HUES48 (cell line): ENCODE results near the gene FUT8.

Source experiments
- H3K27ac ChIP-seq: one replicate; pipeline ENCODE4 v1.7.0; 2013; ENCODE audit warnings: low read depth, low read length, inconsistent platforms
- H3K27me3 ChIP-seq: 2 replicates; pipeline ENCODE4 v1.6.1; 2013; ENCODE audit warnings: mild to moderate bottlenecking, low read length; ENCODE audit not compliant: control insufficient read depth, insufficient read depth
- H3K36me3 ChIP-seq: 2 replicates; pipeline ENCODE4 v1.6.1; 2013; ENCODE audit warnings: low read length; ENCODE audit not compliant: control insufficient read depth, insufficient read depth
- H3K4me1 ChIP-seq: 2 replicates; pipeline ENCODE4 v1.6.1; 2013; ENCODE audit warnings: mild to moderate bottlenecking, low read length; ENCODE audit not compliant: control insufficient read depth, insufficient read depth
- H3K4me3 ChIP-seq: 2 replicates; pipeline ENCODE4 v1.5.1; 2013; ENCODE audit warnings: mild to moderate bottlenecking, low read depth, low read length
- H3K9ac ChIP-seq: 2 replicates; pipeline ENCODE4 v1.6.1; 2013; ENCODE audit warnings: mild to moderate bottlenecking, low read depth, low read length, moderate library complexity
- H3K9me3 ChIP-seq: 2 replicates; pipeline ENCODE4 v1.6.1; 2013; ENCODE audit warnings: low read length; ENCODE audit not compliant: control insufficient read depth, insufficient read depth

FUT8 gene

GRCh38 chr14:65517635-65518542 lies 105.4 kb downstream of the FUT8 start:
- Histone ChIP-seq H3K4me1 (no peaks in the 10 kb centered on the region), H3K27ac (no peak overlapping the region), H3K27me3 (no peaks in the 10 kb centered on the region), H3K9me3 (no peaks in the 10 kb centered on the region), H3K36me3 (no peaks in the 10 kb centered on the region), H3K9ac (no peak overlapping the region), H3K4me3 (no peak overlapping the region)

DNA sequence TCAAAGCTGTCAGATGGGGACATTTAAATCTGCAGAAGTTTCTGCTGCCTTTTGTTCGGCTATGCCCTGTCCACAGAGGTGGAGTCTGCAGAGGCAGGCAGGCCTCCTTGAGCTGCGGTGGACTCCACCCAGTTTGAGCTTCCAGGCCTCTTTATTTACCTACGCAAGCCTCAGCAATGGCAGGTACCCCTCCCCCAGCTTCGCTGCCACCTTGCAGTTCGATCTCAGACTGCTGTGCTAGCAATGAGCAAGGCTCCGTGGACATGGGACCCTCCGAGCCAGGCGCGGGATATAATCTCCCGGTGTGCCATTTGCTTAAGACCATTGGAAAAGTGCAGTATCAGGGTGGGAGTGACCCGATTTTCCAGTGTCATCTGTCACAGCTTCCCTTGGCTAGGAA lies 115.5 kb downstream of the FUT8 start:
- H3K36me3 ChIP-seq = no peaks in the 10 kb centered on the region
- H3K4me1 ChIP-seq = no peaks in the 10 kb centered on the region
- peaks cover 11% of the 10 kb centered on the region for H3K9me3 ChIP-seq
- no peak overlapping the region for H3K9ac ChIP-seq
- no peak overlapping the region for H3K27ac ChIP-seq
- no peaks in the 10 kb centered on the region for H3K27me3 ChIP-seq
- H3K4me3 ChIP-seq = no peak overlapping the region

GRCh38 chr14:65531148-65531547 lies 118.6 kb downstream of the FUT8 start:
- no peaks in the 10 kb centered on the region for H3K36me3 ChIP-seq
- peaks cover 11% of the 10 kb centered on the region for H3K9me3 ChIP-seq
- no peaks in the 10 kb centered on the region for H3K27me3 ChIP-seq
- no peak overlapping the region for H3K9ac ChIP-seq
- H3K4me3 ChIP-seq = no peak overlapping the region
- H3K4me1 ChIP-seq = no peaks in the 10 kb centered on the region
- H3K27ac ChIP-seq = no peak overlapping the region

DNA sequence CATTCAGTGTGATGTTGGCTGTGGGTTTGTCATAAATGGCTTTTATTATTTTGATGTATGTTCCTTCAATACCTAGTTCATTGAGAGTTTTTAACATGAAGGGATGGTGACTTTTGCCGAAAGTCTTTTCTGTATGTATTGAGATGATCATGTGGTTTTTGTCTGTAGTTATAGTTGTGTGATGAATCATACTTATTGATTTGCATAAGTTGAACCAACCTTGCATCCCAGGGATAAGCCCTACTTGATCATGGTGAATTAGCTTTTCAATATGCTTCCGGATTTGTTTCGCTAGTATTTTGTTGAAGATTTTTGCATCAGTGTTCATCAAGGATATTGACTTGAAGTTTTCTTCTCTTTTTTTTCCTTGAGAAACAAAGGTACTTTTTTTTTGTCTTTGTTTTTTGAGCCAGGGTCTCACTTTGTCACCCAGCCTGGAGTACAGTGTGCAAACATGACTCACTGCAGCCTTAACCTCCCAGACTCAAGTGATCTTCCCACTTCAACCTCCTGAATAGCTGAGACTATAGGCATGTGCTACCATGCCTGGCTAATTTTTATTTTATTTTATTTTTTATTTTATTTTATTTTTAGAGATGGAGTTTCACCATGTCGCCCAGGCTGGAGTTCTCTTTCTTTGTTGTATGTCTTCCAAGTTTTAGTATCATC lies 121.3 kb downstream of the FUT8 start:
- Histone ChIP-seq H3K4me3 (no peak overlapping the region), H3K27ac (no peak overlapping the region), H3K9me3 (no peaks in the 10 kb centered on the region), H3K9ac (no peak overlapping the region), H3K36me3 (no peaks in the 10 kb centered on the region), H3K27me3 (no peaks in the 10 kb centered on the region), H3K4me1 (no peaks in the 10 kb centered on the region)

DNA sequence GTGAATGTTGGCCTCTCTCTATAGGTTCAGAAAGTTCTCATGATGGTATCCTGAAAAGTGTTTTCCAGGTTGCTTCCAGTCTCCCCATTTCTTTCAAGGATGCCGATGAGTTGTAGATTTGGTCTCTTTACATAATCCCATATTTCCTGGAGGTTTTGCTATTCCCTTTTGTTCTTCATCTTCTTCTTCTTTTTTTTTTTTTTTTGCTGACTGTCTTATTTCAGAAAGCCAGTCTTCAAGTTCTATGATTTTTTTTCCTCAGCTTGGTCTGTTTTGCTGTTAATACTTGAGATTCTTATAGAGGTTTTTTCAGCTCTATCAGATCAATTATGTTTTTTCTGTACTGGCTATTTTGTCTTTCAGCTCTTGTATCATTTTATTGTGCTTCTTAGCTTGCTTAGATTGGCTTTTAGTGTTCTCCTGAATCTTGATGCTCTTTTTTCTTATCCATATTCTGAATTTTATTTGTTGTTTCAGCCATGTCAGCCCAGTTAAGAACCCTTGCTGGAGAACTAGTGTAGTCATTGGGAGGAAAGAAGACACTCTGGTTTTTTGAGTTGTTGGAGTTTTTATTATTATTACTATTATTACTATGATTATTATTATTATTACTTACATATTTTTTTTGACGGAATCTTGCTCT lies 124.4 kb downstream of the FUT8 start:
- Histone ChIP-seq H3K27me3 (no peaks in the 10 kb centered on the region), H3K27ac (no peak overlapping the region), H3K9me3 (no peaks in the 10 kb centered on the region), H3K9ac (no peak overlapping the region), H3K4me3 (no peak overlapping the region), H3K4me1 (no peaks in the 10 kb centered on the region), H3K36me3 (no peaks in the 10 kb centered on the region)

DNA sequence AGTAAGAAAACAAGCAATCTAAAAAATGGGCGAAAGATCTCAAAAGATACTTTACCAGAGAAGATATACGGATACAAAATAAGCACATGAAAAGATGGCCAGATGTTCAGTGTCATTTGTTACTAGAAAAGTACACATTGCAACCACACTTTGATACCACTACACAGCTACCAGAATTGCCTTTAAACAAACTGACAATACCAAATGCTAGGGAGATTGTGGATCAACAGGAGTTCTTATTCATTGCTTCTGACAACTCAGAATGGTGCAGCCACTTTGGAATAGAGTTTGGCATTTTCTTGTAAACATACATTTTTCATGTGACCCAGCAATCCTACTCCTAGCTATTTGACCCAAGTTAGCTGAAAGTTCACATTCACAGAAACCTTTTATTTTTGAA lies 136.3 kb downstream of the FUT8 start:
- Histone ChIP-seq H3K4me3 (no peak overlapping the region), H3K9ac (no peak overlapping the region), H3K36me3 (no peaks in the 10 kb centered on the region), H3K27ac (no peak overlapping the region), H3K4me1 (peaks cover 8% of the 10 kb centered on the region), H3K9me3 (no peaks in the 10 kb centered on the region), H3K27me3 (no peaks in the 10 kb centered on the region)

- peaks cover 8% of the 10 kb centered on the region for H3K4me1 ChIP-seq
- no peaks in the 10 kb centered on the region for H3K36me3 ChIP-seq
- H3K27me3 ChIP-seq = no peaks in the 10 kb centered on the region
- H3K27ac ChIP-seq = no peak overlapping the region
- no peak overlapping the region for H3K9ac ChIP-seq
- no peak overlapping the region for H3K4me3 ChIP-seq
- H3K9me3 ChIP-seq = no peaks in the 10 kb centered on the region
Measured at GRCh38 chr14:65549429-65549828, 136.9 kb downstream of the FUT8 start.

DNA sequence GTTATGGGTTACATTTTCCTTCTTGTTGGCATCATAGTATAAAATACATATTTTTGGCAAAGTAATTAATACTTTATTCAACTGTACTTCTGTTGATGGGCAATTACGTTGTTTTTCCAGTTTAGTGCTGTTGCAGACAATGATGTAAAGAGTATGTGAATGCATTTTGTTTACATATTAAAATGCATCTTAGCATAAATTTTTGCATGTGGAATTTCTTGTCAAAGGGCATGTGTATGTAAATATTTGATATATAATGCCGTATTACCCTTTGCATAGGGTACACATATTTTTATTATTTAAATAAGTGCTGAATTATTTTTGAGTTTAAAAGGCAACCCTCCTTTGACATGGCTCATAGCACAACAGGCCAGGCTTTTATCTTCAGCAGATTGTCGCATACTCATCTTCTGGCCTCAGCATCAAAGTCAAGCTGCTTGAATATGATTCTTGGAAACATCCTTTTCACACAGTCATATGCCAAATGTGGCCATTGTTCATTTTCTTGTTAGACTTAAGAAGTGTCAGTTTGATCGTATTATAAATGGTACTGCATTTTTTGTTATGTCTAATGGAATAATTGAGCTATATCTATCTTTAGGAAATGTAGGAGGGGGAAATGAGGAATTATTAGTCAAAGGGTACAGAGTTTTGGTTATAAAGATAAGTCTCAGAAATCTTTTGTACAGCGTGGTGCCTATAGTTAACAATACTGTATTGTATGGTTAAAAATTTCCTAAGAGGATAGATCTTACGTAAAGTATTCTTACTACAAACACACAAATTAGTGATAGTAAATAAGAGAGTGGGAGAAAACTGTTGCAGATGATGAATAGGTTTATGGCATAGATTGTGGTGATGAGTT lies 138.5 kb downstream of the FUT8 start:
- Histone ChIP-seq H3K9ac (no peak overlapping the region), H3K36me3 (no peaks in the 10 kb centered on the region), H3K4me1 (peaks cover 18% of the 10 kb centered on the region), H3K9me3 (no peaks in the 10 kb centered on the region), H3K27me3 (no peaks in the 10 kb centered on the region), H3K4me3 (no peak overlapping the region), H3K27ac (no peak overlapping the region)

- H3K27ac ChIP-seq = no peak overlapping the region
- no peaks in the 10 kb centered on the region for H3K36me3 ChIP-seq
- H3K27me3 ChIP-seq = no peaks in the 10 kb centered on the region
- H3K4me3 ChIP-seq = no peak overlapping the region
- H3K4me1 ChIP-seq = peaks cover 18% of the 10 kb centered on the region
- no peaks in the 10 kb centered on the region for H3K9me3 ChIP-seq
- no peak overlapping the region for H3K9ac ChIP-seq
Measured at GRCh38 chr14:65552724-65553123, 140.2 kb downstream of the FUT8 start.

GRCh38 chr14:65554837-65555236 lies 142.3 kb downstream of the FUT8 start:
- Histone ChIP-seq H3K4me1 (peaks cover 25% of the 10 kb centered on the region), H3K9ac (no peak overlapping the region), H3K4me3 (no peak overlapping the region), H3K27me3 (no peaks in the 10 kb centered on the region), H3K36me3 (no peaks in the 10 kb centered on the region), H3K27ac (no peak overlapping the region), H3K9me3 (no peaks in the 10 kb centered on the region)
